CD4-positive, alpha-beta T cell treated with Interleukin-4 for 4 hours (primary cell): ENCODE data around the gene TMPRSS4.
A peak's percentile ranks its signal among the peaks of the same experiment; 100 is the strongest.

ENCODE experiments used
- DNase-seq: peaks from one replicate; pipeline ENCODE4 v3.0.0-alpha.2; 2020

TMPRSS4 gene

GRCh38 chr11:118076754-118077281 is at the start of gene TMPRSS4:
Gene TMPRSS4, plus strand, starts transcription at chr11:118077078. Its CDS starts 225 bp downstream, at chr11:118077303.
- no peak for DNase-seq

DNA sequence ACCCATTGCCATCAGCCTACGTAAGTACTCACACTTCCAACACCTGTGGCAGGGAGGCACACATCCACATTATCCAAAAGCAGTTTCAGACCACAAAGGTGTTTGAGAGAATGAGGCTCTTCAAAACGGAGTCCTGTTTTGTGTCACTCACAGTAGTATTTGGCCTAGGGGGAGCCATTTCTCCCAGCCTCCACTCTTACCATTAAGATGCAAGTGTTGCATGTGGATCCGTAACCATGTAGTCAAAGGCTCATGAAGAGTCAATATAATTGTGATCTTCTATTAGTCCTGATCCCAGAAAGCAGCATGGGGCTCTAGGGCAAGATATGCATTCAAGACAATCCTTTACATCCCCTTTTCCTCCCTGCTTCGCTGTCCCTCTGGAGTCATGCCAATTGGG is 49.2 kb upstream of the TMPRSS4 start:
- DNase-seq: no peak

DNA sequence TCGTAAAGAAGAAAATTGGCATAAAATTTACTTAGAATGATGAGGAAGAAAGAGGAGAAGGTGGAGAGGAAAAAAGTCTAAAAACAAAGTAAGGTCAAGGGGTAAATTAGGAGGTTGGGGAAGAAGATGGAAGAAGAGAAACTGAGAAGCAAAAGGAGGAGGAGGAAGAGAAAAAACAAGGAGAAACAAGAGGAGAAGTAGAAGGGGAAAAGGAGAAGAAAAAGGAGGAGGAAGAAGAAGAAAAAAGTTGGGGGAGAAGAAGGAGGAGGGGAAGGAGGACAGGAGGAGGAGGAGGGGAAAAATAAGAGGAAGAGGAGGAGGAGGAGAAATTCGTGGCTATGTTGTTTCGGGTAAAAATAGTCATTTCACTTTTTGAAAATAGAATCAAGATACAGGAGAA is 48.3 kb upstream of the TMPRSS4 start:
- DNase-seq: no peak

- DNase-seq: no peak
Measured at GRCh38 chr11:118033443-118033842, 43.4 kb upstream of the TMPRSS4 start.

DNA sequence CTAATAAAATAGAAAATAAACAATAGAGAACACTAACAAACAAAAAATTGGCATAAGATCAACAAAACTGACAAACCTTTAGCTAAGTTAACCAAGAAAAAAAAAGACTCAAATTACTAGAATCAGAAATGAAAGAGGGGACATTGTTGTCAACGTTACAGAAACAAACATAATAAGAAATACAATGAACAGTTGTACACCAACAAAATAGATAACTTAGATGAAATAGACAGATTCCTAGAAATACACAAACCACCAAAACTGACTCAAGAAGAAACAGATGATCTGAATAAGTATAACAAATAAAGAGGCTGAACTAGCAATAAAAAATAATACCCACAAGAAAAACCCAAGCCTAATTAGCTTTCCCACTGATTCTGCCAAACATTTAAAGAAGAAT is 34.7 kb upstream of the TMPRSS4 start:
- peak; percentile 57 for DNase-seq

GRCh38 chr11:118042796-118043195 is 34.1 kb upstream of the TMPRSS4 start:
- peak; percentile 17 for DNase-seq

DNA sequence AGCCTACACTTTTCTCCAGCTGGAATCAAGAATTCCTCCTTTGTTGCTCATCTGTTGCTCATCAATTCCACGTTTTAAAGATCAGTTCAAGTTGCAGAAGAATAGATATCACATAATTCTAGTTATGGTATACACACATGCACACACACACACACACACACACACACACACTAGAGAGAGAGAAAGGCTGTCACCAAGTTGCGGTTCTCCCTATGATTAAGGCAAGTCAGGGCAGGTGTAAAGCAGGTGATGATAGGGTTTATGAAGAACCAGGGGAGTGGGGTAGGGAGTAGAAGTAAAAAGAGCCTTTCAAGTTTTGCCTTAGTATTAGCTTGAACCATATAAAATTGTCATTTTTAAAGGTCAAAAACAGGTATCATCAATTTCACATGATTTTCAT is 31.7 kb upstream of the TMPRSS4 start:
- peak; percentile 74 for DNase-seq

DNA sequence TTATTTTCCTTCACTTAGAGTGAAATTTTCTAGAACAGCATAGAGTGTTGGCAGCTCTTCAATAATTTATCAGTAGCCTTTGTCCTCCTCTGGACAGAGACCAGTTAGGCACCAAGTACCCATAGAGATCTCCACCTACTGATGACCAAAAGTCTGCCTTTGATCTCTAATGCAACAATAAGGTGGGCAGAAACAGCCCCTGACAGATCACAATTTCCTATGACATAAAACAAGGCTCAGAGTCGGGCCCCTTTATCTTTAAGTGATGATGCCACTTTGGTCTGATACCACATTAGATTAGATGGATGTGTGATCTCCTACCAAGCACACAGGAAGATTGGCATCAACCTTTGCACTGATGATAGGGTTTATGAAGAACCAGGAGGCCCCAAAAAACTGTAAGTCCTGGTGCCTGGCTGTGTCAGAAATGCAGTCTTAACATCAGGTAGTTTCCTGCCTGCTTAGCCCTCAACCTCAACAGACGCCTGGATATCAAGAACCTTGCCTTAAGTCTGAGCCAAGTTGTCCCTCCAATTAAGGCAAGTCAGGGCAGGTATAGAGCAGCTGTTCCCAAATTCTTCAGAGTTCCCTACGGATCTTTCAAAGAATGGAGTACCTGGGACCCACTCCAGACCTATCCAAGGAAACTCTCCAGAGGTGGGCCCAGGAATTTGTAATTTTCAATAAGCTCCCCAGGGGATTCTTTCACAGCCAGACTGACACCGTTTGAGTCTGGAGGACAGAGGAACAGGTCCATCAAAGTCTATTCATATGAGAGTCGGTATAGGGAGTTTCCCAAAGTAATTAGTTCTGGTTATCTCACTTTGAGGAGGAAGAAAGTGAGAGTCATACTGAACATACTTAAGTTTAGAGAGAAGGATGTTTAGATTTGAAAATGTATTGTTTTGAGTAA is 30.6 kb upstream of the TMPRSS4 start:
- DNase-seq: peak; percentile 85

DNA sequence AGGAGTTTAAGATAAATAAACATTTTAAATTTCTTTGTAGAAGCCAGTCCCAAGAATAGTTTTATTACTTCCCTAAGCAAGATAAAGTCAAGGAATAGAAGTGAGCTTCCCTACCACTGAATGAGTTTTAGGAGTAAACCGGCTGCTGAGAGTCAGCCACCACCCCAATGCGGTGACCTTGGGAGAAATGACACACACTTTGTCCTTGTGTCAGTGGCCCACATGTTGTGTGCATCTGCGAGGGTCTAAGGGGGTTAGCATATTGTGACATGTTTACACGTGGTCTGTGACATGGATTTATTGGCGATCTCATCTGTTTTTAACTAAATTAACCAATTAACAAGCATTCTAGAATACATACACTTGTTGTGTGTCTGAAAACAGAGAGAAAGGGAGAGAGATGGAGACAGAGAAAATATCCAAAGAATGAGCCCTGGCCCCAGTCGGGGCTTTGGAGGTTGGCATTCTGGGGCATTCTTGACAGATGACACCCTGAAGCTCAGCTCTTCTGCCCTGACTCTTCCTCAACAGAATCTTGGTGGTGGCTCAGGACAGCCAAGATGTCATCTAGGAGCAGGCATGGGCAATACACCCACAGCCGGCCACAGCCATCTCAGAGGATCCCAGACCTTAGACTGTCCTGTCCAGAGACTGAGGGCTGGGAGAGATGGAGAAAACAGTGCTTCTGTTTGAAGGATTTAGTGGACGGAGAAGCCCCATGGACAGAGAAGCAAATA is 29.7 kb upstream of the TMPRSS4 start:
- DNase-seq: peak; percentile 14

DNA sequence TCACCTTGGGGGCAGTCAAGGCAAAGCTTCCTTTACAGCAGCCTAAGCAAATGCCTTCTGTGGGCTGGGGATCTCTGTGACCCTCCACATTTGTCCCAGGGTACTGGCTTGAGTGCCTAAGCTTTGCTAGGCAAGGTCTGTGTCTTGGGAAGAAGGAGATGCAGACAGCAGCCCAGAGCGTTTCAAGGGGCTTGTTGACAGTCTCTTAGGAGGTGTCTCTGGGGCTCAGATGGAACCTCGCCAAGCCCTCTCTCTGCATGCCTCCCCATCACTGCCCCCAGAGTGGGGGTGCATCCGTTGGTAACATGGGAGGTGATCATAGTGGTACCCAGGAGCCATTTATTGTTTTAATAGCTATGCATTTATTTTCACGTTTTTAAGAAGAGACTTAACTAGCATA is 29.1 kb upstream of the TMPRSS4 start:
- no peak for DNase-seq

DNA sequence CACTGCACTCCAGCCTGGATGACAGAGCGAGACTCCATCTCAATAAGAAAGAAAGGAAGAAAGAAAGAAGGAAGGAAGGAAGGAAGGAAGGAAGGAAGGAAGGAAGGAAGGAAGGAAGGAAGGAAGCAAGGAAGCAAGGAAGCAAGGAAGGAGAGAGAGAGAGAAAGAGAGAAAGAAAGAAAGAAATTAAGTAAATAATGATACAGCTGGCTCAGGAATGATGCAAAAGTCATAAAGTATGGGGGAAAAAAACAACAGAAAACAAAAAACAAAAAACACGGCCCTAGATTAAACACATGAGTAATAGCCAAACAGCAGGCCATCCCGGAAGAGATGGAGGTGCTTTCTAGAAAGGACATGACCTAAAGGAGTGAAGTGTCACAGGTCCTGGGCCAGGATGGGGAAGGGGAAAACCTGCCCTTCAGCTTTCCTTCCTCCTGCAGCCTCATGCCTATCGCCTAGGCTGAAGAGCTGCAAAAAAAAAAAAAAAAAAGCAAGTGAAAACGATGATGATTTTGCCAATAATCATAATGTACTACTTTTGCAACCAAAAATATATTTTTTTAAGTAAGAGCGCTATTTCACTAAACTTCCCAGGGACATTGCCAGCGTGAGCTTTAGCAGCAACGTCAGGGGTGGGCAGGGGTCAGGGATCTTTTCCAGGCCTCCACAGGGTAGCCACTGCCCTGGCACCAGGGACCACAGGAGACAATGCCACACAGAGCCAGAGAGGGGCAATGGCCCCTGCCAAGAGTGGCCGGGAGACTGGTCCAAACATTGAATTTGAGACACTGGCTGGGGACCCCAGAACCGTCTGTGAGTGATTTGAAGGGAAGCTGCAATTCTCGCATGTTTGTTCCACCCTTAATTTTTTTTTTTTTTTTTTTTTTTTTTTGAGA is 28.2 kb upstream of the TMPRSS4 start:
- peak; percentile 29 for DNase-seq

DNA sequence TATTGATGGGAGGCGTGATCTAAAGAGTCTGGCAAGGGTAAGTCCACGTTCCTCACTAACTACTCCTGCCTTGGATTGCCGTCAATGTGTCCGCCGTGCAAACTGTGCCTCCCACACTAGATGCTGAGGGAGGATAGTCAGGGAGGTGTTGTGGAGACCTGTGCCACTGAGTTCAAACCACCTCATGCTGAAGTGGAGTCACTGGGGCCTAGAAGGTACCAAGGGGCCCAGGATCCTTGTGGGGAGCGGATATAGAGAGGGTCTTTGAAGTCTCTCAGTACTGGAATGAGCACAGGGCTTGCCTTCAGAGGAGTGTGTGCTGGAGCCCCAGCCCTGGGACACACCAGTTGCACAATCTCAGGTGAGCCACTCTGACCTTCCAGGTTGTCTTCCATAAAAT is 27.1 kb upstream of the TMPRSS4 start:
- no peak for DNase-seq

- DNase-seq: no peak
Measured at GRCh38 chr11:118050208-118050891, 26.5 kb upstream of the TMPRSS4 start.

- DNase-seq: no peak
Measured at GRCh38 chr11:118051136-118051610, 25.7 kb upstream of the TMPRSS4 start.

DNA sequence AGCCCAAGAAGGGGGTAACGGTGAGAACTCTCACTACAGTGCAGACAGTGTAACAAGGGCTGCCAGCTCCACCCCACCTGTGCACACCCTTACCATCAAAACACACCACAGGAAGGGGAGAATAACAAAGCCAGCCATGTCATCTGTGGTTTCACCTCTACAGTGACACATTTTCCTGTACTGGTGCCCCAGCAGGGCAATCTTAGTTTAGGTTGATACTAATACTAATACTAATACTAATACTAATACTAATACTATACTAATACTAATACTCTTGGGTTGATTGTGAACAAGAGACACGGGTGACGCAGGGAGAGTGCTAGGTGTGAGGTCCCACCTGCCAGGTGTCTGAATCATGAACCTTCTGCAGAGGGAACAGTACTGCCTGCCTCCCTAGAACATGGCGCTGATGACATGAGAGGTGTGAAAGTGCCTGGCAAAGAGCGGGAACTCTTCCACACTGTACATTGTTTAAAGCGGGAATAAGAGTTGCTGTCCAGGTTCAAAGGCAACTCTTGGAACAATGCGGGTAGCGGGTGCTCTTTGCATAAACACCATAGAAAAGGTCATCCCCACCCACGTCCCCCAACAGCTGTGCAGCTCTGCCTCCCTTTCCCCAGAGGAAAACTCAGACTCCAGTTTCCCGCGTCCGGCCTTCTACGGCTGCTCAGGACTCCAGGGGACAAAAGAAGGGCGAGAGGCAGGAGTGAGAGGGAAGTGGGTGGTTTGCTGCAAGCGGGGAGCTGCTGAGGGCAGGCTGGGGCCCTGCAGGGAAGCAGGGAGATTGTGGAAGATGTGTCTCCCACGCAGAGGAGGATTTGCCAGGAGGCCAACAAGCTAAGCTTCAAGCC is 25.0 kb upstream of the TMPRSS4 start:
- peak; percentile 95 for DNase-seq

DNA sequence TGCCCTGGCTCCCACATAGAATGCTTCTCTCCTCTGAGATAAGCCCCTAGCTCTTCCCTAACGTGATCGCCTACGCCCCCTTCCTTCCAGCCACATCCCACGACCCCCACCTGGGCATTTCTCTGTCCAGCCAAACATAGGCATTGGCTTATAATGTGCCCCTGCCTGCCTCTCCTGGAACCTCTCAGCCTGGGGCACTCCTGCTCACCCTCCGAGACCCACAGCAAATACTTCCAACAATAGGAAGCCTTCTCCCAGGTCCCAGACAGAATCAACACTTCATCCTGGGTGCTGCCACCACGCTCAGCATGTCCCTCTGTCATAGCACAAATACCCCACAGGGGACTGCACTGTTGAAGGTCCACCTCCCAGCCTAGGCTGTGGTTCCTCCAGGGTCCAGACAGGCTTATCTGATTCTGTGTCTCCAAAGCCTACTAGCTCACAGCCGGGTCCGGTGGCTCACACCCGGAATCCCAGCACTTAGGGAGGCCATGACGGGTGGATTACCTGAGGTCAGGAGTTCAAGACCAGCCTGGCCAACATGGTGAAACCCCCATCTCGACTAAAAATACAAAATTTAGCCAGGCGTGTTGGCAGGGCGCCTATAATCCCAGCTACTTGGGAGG is 24.2 kb upstream of the TMPRSS4 start:
- no peak for DNase-seq

GRCh38 chr11:118054712-118055640 is 21.9 kb upstream of the TMPRSS4 start:
- DNase-seq: no peak

DNA sequence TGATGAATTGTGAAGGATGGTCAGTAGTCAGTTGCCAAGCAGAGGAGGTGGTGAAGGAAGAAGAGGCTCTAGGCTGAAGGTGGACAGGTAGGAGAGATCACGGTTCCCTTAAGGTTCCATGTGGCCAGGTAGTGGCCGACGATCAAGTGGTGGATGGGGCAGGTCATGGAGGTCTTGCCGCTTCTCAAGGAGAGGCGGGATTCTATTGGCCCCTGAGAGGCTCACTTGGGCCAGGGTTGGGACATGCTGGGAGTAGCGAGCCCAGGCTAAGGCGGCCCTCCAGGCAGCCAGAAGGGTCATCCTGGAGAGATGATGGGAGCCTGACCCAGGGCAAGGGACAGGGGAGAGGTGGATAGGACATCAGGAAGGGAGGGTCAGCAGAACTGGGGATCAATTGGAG is 20.9 kb upstream of the TMPRSS4 start:
- no peak for DNase-seq

DNA sequence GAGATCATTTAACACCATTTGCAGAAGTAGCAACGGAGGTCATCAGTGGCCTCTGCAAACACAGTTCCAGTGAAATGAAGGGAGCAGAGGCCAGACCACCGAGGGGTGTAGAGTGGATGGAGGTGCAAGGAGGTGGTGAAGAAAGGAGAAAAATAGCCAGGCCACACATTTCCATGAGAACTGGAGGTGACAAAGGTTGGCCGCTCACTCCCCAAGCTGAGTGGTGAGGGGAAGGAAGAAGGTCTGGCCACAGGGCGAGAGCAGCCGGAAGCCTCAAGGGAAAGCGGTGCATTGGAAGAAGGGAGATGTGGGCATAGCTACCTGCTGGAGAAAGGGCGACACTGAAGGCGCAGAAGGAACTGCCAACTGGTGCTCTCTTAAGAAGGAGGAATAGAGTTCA is 20.1 kb upstream of the TMPRSS4 start:
- no peak for DNase-seq
